ENCODE results near the gene FAM177A1.
"Not testable (repeated sequence)": the region's sequence is repeated elsewhere in the genome, so short reads cannot be mapped to it uniquely, and the experiment has no call there.

The FAM177A1 gene, protein sequence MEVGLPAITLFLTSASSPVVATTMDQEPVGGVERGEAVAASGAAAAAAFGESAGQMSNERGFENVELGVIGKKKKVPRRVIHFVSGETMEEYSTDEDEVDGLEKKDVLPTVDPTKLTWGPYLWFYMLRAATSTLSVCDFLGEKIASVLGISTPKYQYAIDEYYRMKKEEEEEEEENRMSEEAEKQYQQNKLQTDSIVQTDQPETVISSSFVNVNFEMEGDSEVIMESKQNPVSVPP

DNA sequence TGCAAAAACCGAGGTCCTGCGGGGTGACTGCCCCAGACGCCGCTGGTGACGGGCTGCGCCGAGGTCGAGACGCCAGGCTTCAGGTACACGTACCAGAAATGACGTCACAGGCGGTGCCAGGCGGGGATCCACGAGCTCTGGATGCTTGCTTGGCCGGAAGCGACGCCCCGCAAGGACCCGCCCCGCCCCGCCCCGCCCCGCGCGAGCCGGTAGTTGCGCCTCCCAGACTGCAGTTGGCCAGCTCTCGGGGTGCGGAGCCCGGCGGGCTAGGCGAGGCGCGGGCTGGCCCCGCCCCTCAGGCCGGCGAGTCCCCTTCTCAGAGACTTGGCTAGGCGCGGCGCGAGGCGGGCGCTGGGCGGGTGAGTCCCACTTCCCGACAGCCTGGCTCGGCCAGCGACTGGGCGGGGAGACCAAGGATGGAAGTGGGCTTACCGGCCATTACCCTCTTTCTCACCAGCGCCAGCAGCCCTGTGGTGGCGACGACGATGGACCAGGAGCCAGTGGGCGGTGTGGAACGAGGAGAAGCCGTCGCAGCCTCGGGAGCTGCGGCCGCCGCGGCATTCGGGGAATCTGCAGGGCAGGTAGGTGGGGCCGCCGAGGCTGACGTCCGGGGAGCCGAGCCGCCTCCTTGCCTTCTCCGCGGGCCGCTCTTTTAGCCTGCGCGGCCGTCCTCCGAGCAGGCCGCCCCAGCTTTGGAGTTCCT, at the start of gene FAM177A1:
Gene FAM177A1 (plus strand): TSS at position 225 of the 703 bp plus-strand sequence. CDS start 192 bp downstream, at position 417.
- peak; percentile 97 to 99 for DNase-seq

DNA sequence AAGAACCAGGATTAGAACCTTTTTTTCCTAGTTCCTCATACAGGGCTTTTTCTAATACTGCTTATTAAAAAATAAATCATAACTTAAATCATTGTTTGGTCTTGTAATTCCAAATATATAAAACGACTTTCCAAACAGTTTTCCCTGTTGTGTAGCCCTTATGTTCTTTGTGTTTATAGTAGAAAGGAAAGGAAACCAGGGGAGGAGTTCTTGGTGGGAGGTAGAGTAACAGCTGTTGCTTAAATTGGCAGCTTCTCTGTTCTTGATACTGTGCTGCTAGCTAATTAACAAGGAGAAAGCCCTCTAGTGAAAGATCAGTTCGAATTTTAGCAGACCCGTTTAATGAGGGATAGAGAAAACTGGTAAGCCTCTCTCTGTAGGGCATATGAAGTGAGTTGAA, 48.3 kb upstream of the FAM177A1 start:
- no peak for DNase-seq

DNA sequence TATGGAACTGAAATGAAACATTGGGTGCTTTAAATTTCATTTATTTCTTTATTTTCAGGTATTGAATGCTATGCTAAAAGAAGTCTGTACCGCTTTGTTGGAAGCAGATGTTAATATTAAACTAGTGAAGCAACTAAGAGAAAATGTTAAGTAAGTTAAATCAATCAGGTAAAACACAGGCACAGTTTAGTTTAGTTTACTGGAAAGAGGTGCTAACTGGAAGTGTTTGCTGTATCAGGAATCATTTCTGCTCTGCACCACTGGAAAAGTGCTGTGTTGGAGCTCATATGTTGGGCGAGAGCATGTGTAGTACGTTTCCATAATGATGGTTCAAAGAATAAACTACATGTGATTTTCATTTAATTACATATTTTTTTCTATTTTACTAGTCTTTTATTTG, 46.6 kb upstream of the FAM177A1 start:
- no peak for DNase-seq

DNA sequence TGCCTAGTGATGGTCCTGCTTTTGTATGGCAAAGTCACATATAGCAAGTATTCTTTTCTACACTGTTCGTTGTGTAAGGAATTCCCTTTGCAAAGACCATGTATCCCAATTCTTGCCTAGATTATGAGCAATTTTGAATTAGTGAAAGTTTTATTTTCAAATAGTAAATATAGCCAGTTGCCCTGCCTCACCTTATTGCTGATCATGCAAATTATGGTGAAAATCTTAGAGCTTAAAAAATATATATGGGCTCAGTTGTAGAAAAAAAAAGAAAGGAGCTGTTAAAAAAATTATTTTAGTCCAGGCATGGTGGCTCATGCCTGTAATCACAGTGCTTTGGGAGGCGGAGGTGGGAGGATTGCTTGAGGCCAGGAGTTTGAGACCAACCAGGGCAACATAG, 44.5 kb upstream of the FAM177A1 start:
- no peak for DNase-seq

DNA sequence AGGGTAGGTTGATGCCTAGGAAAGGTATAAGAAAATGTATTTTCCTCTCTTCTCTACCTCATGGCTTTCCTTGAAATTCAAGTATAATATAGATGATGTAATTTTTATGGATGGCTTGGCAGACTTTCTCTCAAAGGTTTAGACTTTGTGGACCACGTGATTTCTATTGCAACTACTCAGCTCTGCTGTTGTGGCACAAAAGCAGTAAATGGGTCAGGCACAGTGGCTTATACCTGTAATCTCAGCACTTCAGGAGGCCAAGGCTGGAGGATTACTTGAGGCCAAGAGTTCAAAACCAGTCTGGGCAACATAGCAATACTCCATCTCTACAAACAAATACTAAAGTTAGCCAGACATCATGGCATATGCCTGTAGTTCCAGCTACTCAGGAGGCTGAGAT, 41.2 kb upstream of the FAM177A1 start:
- DNase-seq = no peak

DNA sequence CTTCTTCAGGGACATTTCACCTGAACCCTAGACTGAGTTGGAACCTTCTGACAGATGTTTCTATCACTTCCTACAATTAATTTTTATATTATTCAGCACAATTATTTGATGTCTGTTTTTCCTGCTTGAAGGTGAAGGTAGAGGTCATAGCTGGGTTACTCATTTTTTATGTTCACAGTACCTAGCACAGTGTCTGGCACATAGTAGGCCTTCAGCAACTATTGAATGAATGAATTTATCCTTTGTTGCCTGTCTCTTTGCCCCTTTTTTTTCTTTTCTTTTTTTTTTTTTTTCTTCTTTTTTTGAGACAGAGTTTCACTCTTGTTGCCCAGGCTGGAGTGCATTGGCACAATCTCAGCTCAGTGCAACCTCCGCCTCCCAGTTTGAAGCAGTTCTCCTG, 29.5 kb upstream of the FAM177A1 start:
- no peak for DNase-seq

DNA sequence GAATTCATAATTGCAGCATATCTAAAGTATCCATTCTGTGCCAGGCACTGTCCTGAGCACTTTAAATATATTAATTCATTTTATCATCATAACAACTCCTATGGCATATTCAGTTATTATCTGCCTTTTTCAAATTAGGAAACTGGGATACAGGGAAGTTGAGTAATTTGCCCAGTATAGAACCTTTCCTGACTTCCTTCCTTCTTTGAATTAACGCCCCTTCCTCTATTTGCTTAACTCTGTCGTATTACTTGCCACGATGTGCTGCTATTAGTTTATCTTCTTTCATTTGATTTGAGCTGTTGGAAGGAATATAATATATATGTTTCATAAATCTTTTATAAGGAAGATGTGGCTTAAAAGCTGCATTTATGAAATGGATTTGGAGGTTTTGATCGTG, 25.4 kb upstream of the FAM177A1 start:
- no peak for DNase-seq

DNA sequence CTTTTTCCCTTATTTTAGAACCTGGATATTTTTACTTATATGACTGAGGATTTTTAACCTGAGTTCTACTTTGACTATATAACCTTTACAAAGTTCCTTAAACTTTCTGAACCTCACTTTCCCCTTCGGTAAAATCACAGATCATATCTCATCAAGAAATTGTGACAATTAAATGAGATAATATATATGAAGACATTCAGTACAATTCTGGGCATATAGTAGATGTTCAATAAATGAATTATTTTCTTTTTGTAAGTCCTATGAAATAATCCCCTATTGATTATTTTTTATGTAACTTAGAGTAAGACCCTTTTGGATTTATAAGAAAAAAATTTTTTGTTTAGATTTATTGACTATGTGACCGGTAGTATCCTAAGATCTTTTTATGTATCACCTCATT, 17.6 kb upstream of the FAM177A1 start:
- no peak for DNase-seq

DNA sequence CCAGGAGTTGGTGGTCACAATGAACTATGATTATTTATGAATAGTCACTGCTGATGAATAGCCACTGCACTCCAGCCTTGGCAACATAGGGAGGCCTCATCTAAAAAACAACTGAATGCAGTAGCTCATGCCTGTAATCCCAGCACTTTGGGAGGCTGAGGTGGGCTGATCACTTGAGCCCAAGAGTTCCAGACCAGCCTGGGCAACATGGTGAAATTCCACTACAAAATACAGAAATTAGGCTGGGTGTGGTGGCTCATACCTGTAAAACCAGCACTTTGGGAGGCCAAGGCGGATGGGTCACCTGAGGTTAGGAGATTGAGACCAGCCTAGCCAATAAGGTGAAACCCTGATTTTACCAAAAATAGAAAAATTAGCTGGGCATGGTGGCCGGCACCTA, 13.5 kb upstream of the FAM177A1 start:
- no peak for DNase-seq

DNA sequence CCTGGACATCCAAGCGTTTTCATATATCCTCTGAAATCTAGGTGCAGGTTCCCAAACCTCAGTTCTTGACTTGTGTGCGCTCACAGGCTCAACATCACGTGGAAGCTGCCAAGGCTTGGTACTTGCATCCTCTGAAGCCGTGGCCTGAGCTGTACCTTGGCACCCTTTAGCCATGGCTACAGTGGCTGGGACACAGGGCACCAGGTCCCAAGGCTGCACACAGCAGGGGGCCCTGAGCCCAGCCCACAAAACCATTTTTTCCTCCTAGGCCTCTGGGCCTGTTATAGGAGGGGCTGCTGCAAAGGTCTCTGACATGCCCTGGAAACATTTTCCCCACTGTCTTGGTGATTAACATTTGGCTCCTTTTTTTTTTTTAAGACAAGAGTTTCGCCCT, 11.6 kb upstream of the FAM177A1 start:
- DNase-seq = no peak

DNA sequence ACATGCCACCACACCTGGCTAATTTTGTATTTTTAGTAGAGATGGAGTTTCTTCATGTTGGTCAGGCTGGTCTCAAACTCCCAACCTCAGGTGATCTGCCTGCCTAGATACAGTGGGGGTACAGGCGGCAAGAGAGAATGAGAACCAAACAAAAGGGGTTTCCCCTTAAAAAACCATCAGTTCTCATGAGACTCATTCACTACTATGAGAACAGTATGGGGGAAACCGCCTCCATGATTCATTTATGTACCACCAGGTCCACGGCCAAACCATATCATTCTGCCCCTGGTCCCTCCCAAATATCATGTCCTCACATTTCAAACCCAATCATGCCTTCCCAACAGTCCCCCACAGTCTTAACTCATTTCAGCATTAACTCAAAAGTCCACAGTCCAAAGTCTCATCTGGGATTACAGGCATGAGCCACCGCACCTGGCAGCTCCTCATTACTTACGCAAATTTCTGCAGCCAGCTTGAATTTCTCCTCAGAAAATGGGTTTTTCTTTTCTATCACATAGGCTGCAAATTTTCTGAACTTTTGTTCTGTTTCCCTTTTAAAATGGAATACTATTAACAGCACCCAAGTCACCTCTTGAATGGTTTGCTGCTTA, 11.0 kb upstream of the FAM177A1 start:
- not testable (repeated sequence) for DNase-seq

DNA sequence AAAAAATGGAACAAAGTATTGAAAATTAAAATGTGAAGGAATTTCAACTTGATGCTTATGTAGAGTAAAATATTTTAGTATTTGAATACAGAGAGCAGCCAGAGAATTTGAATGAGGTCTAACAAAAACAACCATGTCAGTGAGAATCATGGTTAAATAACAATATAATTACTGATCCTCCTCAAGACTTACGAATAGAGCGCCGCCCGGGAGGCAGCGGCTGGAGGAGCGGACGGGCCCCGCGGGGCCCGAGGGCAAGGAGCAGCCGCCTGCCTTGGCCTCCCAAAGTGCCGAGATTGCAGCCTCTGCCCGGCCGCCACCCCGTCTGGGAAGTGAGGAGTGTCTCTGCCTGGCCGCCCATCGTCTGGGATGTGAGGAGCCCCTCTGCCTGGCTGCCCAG, 7.8 kb upstream of the FAM177A1 start:
- not testable (repeated sequence) for DNase-seq

DNA sequence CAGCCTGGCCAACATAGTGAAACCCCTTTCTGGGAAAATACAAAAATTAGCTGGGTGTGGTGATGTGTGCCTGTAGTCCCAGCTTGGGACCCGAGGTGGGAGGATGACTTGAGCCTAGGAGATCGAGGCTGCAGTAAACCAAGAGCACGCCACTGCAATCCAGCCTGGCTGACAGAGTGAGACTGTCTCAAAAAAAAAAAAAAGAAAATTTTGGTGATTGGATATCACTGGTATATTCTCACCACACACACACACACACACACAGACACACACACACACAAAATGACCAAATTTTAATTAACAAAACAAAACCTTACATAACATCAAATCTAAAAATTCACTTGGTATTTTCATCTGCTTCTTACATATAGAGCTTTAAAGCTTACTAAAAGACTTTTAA, 3.4 kb upstream of the FAM177A1 start:
- DNase-seq = no peak

DNA sequence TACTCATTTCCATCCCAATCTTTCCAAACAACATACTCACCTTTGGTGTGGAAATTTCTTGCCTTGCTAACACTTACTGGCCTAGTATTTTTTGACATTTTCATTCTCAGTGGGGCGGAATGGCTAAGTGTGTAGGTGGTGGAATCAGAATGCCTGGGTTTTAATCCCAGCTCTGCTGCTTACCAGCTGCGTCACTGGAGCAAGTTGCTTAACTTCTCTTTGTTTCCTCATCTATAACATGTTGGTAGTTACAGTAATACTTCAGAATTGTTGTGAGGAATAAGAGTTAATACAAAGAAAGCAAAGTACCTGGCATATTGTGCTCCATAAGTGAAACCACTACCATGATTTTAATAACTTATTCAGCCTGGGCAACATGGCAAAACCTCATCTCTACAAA, 3.0 kb upstream of the FAM177A1 start:
- no peak for DNase-seq

DNA sequence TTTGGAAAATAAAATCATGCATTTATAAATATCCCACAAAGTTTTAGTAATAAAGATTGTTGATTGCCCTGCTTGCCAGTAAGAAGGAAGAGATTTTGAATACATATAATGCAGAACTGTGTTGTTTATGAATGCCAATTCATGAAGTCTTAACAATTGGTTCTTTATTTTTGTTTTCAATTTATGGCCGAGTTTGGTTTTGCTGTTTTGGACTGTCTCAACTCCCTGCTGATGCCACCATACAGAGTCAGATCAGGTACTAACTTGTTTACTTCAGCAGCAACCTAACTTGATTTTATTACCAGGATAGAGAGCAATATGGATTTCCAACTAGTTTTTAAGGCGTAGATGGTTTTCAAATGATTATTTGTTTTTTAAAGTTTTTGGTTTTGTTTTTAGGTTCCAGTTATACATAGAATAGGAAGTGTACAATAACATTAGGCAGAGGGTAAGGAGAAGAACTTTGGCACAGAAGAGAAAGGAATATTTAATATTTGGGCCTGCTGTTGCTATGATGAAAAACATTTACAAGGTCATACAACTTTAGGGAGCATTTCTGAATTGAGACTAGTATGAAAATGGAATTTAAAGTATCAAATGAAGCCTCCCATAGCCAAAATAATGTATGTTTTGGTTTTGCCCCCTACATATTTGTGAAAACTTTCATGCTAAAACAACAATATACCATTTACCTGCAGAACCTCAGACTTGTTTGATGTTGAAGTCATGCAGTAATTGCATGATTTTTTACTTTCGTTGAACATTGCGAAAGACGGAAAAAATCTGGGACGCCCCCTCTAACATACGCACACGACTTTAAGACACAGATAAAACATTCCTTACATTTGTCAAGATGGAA, 904 bp upstream of the FAM177A1 start:
- DNase-seq = peak in 1 of 2 donors; percentile 17

DNA sequence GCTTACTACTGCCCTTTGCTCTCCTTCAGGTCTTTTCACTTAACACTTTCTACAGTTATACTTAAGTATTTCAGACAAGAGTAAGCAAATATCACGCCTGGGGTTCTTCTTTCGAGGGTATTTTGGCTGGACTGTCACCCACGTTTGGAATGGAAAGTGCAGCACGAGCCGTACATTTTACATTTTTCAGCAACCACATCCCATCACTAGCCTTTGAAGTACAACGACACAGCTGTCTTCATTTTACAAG, 349 bp upstream of the FAM177A1 start:
- no peak for DNase-seq

DNA sequence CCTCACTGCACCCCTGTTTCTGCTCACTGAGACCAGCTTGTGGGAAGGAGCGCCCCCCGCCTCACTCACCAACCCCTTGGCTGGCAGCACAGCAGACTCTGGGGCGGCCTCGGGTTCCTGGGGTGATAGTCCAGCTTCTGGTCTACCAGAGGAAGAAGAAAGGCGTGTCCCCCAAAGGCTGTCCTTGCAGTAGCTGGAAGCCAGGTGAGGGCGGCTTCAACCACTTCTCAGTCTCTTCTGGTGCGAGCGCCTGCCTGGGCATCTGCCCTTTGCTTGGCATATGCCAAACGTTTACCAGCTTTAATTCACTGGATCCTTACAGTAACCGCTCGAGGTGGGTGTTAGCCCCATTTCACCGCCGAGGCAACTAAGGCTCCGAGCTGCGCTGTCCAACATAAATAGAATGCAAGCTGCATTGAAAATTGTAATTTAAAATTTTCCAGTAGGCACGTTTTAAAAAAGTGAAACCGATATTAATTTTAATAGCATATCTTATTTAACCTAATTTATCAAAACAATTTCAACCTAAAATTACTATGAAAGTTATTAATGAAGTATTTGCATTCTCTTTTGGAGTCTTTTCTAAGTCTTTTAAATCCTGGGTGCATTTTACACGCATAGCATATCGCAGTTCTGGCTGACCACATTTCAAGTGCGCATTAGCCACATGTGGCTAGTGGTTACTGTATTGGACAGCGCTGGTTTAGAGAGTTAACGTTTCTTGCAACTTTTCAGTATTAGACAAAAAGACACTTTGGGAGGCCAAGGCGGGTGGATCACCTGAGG, 872 bp downstream of the FAM177A1 start:
- peak in 1 of 2 donors; percentile 49 for DNase-seq

DNA sequence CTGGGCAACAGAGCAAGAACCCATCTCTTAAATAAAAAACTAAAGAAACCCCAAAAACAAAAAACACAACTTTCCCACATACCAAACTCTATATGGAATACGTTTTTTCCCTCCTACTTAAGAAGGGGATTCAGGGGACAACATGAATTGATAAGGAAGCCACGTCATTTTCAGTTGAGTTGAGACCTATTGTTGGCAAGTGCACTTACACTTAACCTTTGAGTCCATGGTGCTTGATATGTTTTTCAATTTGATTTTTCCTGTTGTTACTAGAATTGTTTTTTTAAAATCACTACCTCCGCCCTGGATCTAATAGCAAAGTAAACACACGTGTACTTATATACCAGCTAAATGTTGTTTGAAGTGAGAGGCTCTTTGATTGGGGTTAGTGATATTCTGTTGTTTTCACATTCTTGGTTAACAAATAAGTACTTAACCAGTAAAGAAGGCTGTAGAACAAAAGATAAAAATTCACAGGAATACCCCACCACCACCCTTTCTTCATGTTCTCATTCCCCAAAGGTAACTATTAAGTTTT, 2.0 kb downstream of the FAM177A1 start:
- DNase-seq = no peak

DNA sequence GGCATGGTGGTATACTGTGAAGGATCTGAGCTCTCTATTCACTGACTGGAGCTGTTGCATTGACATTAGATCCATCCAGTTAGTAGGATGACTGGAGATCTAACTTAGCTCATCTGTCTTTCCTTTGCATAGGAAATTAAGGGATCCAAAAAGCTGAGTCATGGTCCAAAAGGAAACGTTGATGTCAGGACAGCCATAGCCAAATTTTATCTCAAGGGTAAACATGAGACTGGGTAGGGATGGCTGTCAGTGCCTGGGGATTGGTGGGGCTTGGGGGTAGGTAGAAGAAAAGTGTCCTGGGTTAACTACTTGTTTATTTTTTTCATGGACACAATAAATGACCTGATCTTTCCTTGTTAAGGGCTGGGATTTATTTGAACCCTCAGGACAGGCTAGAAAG, 4.6 kb downstream of the FAM177A1 start:
- no peak for DNase-seq

DNA sequence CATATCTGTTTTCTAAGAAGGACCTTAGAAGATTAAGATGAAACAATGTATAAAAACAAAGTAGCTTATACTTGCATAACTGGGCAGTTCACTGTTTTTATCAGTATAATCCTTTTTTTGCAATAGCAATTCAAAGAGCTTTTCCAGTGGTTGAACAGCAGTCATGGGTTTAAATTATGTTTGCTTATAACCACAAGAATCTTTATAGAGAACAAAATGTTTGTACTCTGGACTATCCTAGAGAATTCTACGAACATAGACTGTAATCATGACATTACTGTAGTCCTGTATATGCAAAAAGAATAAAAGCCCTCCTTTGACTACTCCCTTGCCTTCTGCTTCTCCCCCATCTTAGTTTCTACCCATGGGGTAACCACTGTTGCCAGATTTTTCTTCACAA, 5.7 kb downstream of the FAM177A1 start:
- no peak for DNase-seq

DNA sequence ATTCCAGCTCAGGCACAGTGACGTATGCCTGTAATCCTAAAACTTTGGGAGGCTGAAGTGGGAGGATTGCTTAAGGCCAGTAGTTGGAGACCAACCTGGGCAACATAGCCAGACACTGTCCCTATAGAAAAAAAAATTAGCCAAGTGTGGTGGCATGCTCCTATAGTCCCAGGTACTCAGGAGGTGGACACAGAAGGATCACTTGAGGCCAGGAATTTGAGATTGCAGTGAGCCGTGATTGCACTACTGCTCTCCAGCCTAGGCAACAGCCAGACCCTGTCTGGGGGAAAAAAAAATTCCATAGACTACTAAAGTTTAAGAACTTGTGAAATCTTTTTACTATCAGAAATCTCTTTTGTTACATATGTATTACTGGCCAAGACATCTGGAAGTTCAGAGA, 6.6 kb downstream of the FAM177A1 start:
- DNase-seq = no peak

DNA sequence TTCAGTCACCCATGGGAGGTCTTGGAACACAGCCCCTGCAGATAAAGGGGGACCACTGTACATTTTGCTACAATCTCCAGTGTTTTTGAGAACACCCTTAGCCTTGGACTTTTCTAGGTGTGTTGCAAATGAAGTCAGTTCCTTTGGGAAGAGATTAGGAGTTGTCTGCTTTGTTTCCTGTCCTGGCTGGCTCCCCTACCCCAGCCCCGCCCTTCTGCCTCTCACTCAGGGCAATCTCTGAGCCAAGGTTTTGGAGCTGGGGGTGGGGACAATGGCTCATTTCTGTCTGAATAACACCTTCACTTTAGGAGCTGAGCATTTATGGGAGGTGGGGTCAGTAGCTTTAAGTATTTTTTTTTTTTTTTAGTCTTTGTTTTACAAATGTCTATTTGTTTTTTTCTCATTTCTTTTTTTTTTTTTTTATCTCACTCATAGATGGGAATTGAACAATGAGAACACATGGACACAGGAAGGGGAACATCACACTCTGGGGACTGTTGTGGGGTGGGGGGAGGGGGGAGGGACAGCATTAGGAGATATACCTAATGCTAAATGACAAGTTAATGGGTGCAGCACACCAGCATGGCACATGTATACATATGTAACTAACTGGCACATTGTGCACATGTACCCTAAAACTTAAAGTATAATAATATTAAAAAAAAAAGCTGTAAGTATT, 15.2 kb downstream of the FAM177A1 start:
- not testable (repeated sequence) for DNase-seq

Data from stimulated activated CD4-positive, alpha-beta T cell treated with anti-CD3 and anti-CD28 coated beads, Interleukin-2, amount 100 ng/mL, for 24 hours (primary cell).